Erythroblast (primary cell): Measurements from ENCODE around the gene PLPP3.

Experiments
- GATA1 ChIP-seq: IDR thresholded peaks from 2 replicates; pipeline ENCODE4 v1.6.1; 2011; ENCODE audit warnings: low read depth, mild to moderate bottlenecking, control low read depth, low read length, moderate library complexity
- POLR2A ChIP-seq: IDR thresholded peaks from 2 replicates; pipeline ENCODE4 v1.6.1; 2011; ENCODE audit warnings: mild to moderate bottlenecking, low read length

GRCh38 chr1:56481140-56481694 lies 98.1 kb downstream of the PLPP3 start:
- TF ChIP-seq POLR2A = no peak
- no peak for TF ChIP-seq GATA1
